ENCODE results near the gene TAF11L4. TPM values are rescaled to one million over a fixed set of nuclear protein-coding genes. Genes with fewer than 3 reads are reported as not detected.

Gene TAF11L4
- total RNA-seq, 1 donor from 2014 or later = not detected

Small RNA genes within 50 kb of the gene (small RNA-seq; reads per million reads assigned to genes)
- not detected for gene AC106774.3

Other genes starting within 250 kb of the TAF11L4 start
- gene TAF11L2, start 23.6 kb upstream of the TAF11L4 start, total RNA-seq = not detected
- not detected for gene TAF11L3, start 3.4 kb upstream of the TAF11L4 start, total RNA-seq
- gene TAF11L5, start 3.4 kb downstream of the TAF11L4 start, total RNA-seq = not detected
- not detected for gene TAF11L6, start 6.9 kb downstream of the TAF11L4 start, total RNA-seq
- gene TAF11L7, start 64.0 kb downstream of the TAF11L4 start, total RNA-seq = not detected
- gene TAF11L8, start 69.2 kb downstream of the TAF11L4 start, total RNA-seq = not detected
- gene TAF11L9, start 72.6 kb downstream of the TAF11L4 start, total RNA-seq = not detected
- not detected for gene TAF11L10, start 76.0 kb downstream of the TAF11L4 start, total RNA-seq
- gene TAF11L11, start 82.4 kb downstream of the TAF11L4 start, total RNA-seq = not detected
- gene TAF11L12, start 88.6 kb downstream of the TAF11L4 start, total RNA-seq = not detected
- not detected for gene TAF11L13, start 110.3 kb downstream of the TAF11L4 start, total RNA-seq
- gene TAF11L14, start 112.7 kb downstream of the TAF11L4 start, total RNA-seq = not detected

All from skeletal muscle tissue (tissue), 2 donors.